GM18868 (cell line): ENCODE results near the gene CCDC73.

Experiments used
- ATAC-seq: cut with Tn5 transposase; IDR thresholded peaks from one replicate; pipeline ENCODE4 v1.9.1; 2021; ENCODE audit warnings: mild to moderate bottlenecking, moderate library complexity; ENCODE audit not compliant: unreplicated experiment

The CCDC73 gene

DNA sequence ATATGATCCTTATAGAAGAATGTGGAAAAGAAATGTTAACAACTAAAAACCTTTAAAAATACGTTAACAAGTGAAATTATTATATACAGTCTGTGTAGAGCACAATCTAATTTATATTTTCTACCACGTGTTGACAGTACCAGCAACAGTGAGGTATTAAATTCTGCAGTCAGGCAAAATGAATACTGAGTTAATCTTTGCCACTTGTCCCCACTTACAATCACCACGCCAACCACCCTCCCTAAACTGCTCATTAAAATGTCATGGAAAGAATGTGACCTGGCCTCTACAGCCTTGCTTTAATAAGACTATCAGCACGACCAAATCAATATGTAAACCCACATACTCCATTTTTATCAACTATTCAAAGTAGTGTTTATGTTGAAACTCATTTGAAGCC lies 239.4 kb downstream of the CCDC73 start:
- ATAC-seq, result no peak
